Measurements from ENCODE around the gene RET. TPM values are rescaled to one million over a fixed set of nuclear protein-coding genes. Genes with fewer than 3 reads are reported as not detected.

The RET gene
- total RNA-seq, 4 donors from 2014 or later, result 0.51 to 1.2 (median 0.62) TPM

DNA sequence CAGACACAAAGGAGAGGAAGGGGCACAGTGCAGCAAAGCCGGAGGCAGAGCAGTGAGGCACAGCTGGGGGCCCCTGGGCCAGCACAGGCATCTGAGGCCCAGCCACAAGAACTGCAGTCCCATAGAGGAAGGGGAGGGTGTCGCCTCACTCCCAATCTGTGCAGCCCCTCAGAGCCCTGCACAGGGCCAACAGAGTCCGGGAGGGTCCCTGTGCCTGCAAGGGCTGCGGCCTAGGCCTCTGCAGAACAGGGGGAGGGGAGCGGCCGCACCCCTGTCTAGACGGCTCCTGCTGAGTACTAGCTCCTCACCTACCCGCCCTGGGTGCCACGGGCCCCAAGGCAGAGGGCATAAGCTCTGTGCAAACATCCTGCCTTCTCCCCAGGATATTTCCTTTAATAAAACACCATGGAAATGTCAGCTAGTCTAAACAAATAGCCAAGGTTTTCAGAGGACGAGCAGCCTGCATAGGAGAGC is 32.4 kb upstream of the RET start:
- Histone ChIP-seq H3K4me3 (no peak overlapping the region), H3K27me3 (no peaks in the 10 kb centered on the region), H3K9me3 (no peaks in the 10 kb centered on the region), H3K27ac (no peak overlapping the region), H3K36me3 (no peaks in the 10 kb centered on the region), H3K4me1 (no peaks in the 10 kb centered on the region)
- in situ Hi-C loops (cut with MboI; ENCODE audit: low sequenced_read_pairs in 4 of 4) (no loop called here), intact Hi-C loops (cut with DNase I; ENCODE audit: low total_unique reads) (no loop called here)
- ATAC-seq, result no peak
- TF ChIP-seq POLR2A (IDR thresholded peaks at IDR 0.05), result no peak
- TF ChIP-seq, protein P1, sequence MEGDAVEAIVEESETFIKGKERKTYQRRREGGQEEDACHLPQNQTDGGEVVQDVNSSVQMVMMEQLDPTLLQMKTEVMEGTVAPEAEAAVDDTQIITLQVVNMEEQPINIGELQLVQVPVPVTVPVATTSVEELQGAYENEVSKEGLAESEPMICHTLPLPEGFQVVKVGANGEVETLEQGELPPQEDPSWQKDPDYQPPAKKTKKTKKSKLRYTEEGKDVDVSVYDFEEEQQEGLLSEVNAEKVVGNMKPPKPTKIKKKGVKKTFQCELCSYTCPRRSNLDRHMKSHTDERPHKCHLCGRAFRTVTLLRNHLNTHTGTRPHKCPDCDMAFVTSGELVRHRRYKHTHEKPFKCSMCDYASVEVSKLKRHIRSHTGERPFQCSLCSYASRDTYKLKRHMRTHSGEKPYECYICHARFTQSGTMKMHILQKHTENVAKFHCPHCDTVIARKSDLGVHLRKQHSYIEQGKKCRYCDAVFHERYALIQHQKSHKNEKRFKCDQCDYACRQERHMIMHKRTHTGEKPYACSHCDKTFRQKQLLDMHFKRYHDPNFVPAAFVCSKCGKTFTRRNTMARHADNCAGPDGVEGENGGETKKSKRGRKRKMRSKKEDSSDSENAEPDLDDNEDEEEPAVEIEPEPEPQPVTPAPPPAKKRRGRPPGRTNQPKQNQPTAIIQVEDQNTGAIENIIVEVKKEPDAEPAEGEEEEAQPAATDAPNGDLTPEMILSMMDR (IDR thresholded peaks at IDR 0.05 in 4 of 5, conservative IDR thresholded peaks at IDR 0.05 in 1 of 5), result no peak
- peak in 1 of 2 donors; percentile 4 for DNase-seq

DNA sequence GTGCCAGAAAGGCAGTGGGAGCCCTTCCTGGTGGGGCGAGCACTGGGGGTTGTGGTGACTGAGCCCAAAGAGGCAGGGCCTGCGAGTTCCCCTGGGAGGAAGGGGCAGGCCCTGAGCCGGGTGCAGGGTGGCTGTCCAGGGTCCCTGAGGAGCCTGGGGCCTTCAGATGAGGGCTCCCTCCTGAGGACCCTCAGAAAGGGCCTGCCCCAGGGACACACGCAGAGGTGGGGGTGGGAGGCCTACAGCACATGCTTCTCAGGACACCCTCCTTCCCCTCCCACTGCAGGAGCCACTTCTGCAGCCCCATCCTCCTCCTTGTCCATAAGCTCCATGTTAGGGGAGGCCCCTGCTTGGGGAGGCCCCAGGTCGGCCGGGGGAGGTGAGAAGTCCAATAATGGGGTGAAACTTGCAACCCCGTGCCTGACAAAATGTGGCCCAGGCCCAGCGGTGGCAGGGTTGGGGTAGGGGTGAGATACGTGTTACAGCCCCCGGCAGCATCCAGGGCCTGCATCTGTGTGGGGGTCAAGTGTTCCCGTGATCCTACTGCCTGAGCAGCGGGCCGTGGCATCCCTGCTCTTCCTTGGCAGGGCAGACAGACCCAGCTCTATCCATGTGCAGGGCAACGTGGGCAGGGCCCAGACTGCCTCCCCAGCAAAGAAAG is 31.8 kb upstream of the RET start:
- intact Hi-C loops (cut with DNase I; ENCODE audit: low total_unique reads), result no loop called here
- in situ Hi-C loops (cut with MboI; ENCODE audit: low sequenced_read_pairs in 4 of 4), result no loop called here

DNA sequence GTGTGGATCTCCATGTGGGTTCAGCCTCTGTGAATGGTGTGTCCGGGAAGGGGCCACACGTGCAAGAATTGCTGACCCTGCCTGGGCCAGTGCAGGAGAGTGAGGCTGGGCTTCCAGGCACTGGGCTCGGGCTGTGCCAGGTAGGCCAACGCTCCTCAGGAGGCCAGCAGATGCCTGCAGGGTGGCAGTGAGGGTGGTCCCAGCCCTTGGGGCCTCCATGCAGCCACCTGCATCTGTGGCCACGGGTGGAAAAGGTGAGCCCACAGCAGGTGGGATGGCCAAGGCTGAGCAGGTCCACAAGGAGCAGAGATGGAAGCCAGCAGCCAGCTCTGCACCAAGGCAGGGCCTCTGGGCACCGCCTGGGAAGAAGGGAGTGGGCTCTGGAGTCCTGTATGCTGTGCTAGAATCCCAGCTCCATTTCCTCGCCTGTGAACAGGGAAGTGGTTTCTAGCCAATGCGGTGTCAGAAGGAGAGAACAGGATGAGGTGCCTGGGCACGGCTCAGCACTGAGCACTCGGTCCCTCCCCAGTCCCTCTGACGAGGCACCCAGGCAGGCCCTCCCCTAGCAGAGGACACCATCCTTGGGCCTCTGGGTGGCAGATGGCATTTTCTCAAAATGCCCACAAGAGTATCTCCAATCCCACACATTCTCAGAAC is 31.1 kb upstream of the RET start:
- no peaks in the 10 kb centered on the region for H3K36me3 ChIP-seq
- H3K27ac ChIP-seq, result no peak overlapping the region
- no peak overlapping the region for H3K4me3 ChIP-seq
- in situ Hi-C loops (cut with MboI; ENCODE audit: low sequenced_read_pairs in 4 of 4), result no loop called here
- H3K4me1 ChIP-seq, result no peaks in the 10 kb centered on the region
- H3K27me3 ChIP-seq, result no peaks in the 10 kb centered on the region
- no peaks in the 10 kb centered on the region for H3K9me3 ChIP-seq
- TF ChIP-seq, protein P1 (IDR thresholded peaks at IDR 0.05 in 4 of 5, conservative IDR thresholded peaks at IDR 0.05 in 1 of 5), result no peak
- no peak for TF ChIP-seq POLR2A (IDR thresholded peaks at IDR 0.05)
- peak in 1 of 2 donors; percentile 7 for DNase-seq
- intact Hi-C loops (cut with DNase I; ENCODE audit: low total_unique reads), result no loop called here
- no peak for ATAC-seq

More for the DNA sequence above, 31.8 kb upstream of the RET start:
- Histone ChIP-seq H3K9me3 (no peaks in the 10 kb centered on the region), H3K4me1 (no peaks in the 10 kb centered on the region), H3K27ac (no peak overlapping the region), H3K27me3 (no peaks in the 10 kb centered on the region), H3K36me3 (no peaks in the 10 kb centered on the region), H3K4me3 (no peak overlapping the region)
- ATAC-seq, result no peak
- peak in 1 of 2 donors; percentile 5 for DNase-seq
- no peak for TF ChIP-seq POLR2A (IDR thresholded peaks at IDR 0.05)
- TF ChIP-seq, protein P1 (IDR thresholded peaks at IDR 0.05 in 4 of 5, conservative IDR thresholded peaks at IDR 0.05 in 1 of 5), result no peak

DNA sequence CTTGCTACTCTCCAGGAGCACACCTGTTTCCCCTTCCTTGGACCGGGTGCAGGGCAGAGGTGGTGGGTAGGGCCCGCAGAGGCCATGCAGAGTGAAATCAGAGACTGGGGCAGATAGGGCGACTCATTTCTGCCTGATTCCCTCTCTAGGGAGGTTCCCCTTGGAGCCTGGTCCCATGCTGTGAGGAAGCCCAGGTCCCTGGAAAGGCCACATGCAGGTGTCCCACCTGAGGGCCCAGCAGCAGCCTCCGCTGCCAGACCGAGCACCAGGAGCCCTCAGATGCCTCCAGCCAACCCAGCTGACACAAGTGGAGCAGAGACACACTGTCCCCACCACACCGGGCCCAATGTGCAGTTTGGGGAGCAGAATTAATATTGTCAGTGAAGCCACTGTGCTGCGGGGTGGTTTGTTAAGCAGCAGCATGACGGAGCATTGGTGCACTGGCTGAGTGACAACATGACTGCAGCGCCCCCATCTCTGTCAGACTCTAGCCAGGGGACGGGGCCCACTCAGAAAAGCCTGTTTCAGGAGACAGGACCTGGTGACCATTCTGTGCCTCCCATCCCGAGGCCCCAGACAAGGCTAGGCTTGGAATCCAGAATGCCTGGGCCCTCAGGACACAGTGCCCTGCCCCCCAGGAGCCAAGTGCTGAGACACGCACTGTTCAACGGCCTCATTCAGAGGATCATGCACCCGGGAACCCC is 30.4 kb upstream of the RET start:
- peak in 1 of 2 donors; percentile 4 for DNase-seq
- in situ Hi-C loops (cut with MboI; ENCODE audit: low sequenced_read_pairs in 4 of 4), result no loop called here
- H3K27me3 ChIP-seq, result no peaks in the 10 kb centered on the region
- H3K27ac ChIP-seq, result no peak overlapping the region
- H3K4me1 ChIP-seq, result no peaks in the 10 kb centered on the region
- TF ChIP-seq, protein P1 (IDR thresholded peaks at IDR 0.05 in 4 of 5, conservative IDR thresholded peaks at IDR 0.05 in 1 of 5), result no peak
- no peak for TF ChIP-seq POLR2A (IDR thresholded peaks at IDR 0.05)
- H3K9me3 ChIP-seq, result no peaks in the 10 kb centered on the region
- intact Hi-C loops (cut with DNase I; ENCODE audit: low total_unique reads), result no loop called here
- no peak overlapping the region for H3K4me3 ChIP-seq
- ATAC-seq, result no peak
- no peaks in the 10 kb centered on the region for H3K36me3 ChIP-seq
